Mesendoderm (in vitro differentiated cells): ENCODE data around the gene ADI1.

ENCODE experiments used
- DNase-seq: peaks from one replicate; pipeline ENCODE4 v3.0.0; 2013
- H2AK5ac ChIP-seq: 2 replicates; pipeline ENCODE4 v1.6.1; 2013; ENCODE audit warnings: low read length, inconsistent platforms
- H2BK120ac ChIP-seq: 2 replicates; pipeline ENCODE4 v1.6.1; 2013; ENCODE audit warnings: low read depth, mild to moderate bottlenecking, low read length, moderate library complexity, mixed read lengths
- H2BK15ac ChIP-seq: replicated peaks from 2 replicates; pipeline ENCODE4 v1.6.1; 2013; ENCODE audit warnings: low read depth, mild to moderate bottlenecking, moderate library complexity
- H2BK5ac ChIP-seq: 2 replicates; pipeline ENCODE4 v1.6.1; 2013; ENCODE audit warnings: low read length, inconsistent platforms
- H3K18ac ChIP-seq: 2 replicates; pipeline ENCODE4 v1.6.1; 2013; ENCODE audit warnings: mild to moderate bottlenecking, low read length, mixed read lengths
- H3K23ac ChIP-seq: one replicate; pipeline ENCODE4 v1.6.1; 2013; ENCODE audit warnings: low read length
- H3K27ac ChIP-seq: 2 replicates; pipeline ENCODE4 v1.5.1; 2013; ENCODE audit warnings: low read depth, mild to moderate bottlenecking, inconsistent platforms, low read length, moderate library complexity
- H3K27me3 ChIP-seq: 2 replicates; pipeline ENCODE4 v1.6.1; 2013; ENCODE audit warnings: low read length, control low read depth, mild to moderate bottlenecking, inconsistent platforms; ENCODE audit not compliant: insufficient read depth, poor library complexity
- H3K36me3 ChIP-seq: 2 replicates; pipeline ENCODE4 v1.6.1; 2013; ENCODE audit warnings: low read length, inconsistent platforms; ENCODE audit not compliant: control insufficient read depth, insufficient read depth
- H3K4ac ChIP-seq: one replicate; pipeline ENCODE4 v1.6.1; 2013; ENCODE audit warnings: low read depth, mild to moderate bottlenecking, low read length, moderate library complexity
- H3K4me1 ChIP-seq: 2 replicates; pipeline ENCODE4 v1.6.1; 2013; ENCODE audit warnings: low read depth, low read length, inconsistent platforms; ENCODE audit not compliant: control insufficient read depth
- H3K4me2 ChIP-seq: 2 replicates; pipeline ENCODE4 v1.6.1; 2013; ENCODE audit warnings: low read length
- H3K4me3 ChIP-seq: 2 replicates; pipeline ENCODE4 v1.5.1; 2013; ENCODE audit warnings: mild to moderate bottlenecking, low read length
- H3K56ac ChIP-seq: one replicate; pipeline ENCODE4 v1.6.1; 2013; ENCODE audit warnings: low read length
- H3K79me1 ChIP-seq: 2 replicates; pipeline ENCODE4 v1.6.1; 2013; ENCODE audit warnings: low read length, inconsistent platforms
- H3K79me2 ChIP-seq: 2 replicates; pipeline ENCODE4 v1.6.1; 2013; ENCODE audit warnings: mild to moderate bottlenecking, low read length; ENCODE audit not compliant: control insufficient read depth, insufficient read depth
- H3K9ac ChIP-seq: 2 replicates; pipeline ENCODE4 v1.6.1; 2013; ENCODE audit warnings: low read length, inconsistent platforms
- H4K5ac ChIP-seq: one replicate; pipeline ENCODE4 v1.6.1; 2013; ENCODE audit warnings: low read length
- H4K8ac ChIP-seq: one replicate; pipeline ENCODE4 v1.6.1; 2013; ENCODE audit warnings: low read depth, mild to moderate bottlenecking, control low read depth, low read length, moderate library complexity
- WGBS: extraction: QIAGEN DNeasy Blood & Tissue Kit; methylation state at CpG from one replicate; pipeline ENCODE4 v1.1.7; 2013; ENCODE audit warnings: low lambda C conversion rate, missing lambda C conversion rate; ENCODE audit not compliant: insufficient coverage; ENCODE audit errors: extremely low coverage; 5-methylcytosine and 5-hydroxymethylcytosine counted together

ADI1 gene

GRCh38 chr2:3475771-3476170 is 43.6 kb downstream of the ADI1 start:
- Histone ChIP-seq H4K5ac (no peak overlapping the region), H3K27me3 (no peaks in the 10 kb centered on the region), H3K36me3 (peaks cover 1% of the 10 kb centered on the region), H2BK15ac (no peak overlapping the region), H3K4ac (no peak overlapping the region), H3K79me2 (no peaks in the 10 kb centered on the region), H3K4me1 (no peaks in the 10 kb centered on the region), H2AK5ac (no peak overlapping the region), H2BK120ac (no peak overlapping the region), H2BK5ac (no peak overlapping the region), H3K23ac (no peak overlapping the region), H4K8ac (no peak overlapping the region), H3K56ac (no peak overlapping the region), H3K18ac (no peak overlapping the region), H3K9ac (no peak overlapping the region), H3K4me2 (no peak overlapping the region), H3K4me3 (no peak overlapping the region), H3K27ac (no peak overlapping the region), H3K79me1 (no peaks in the 10 kb centered on the region)
- no peak for DNase-seq
- WGBS: no CpG with 5 or more reads among the region's 28 CpGs

GRCh38 chr2:3472966-3473365 is 46.4 kb downstream of the ADI1 start:
- WGBS: no CpG with 5 or more reads among the region's 10 CpGs

GRCh38 chr2:3472296-3472695 is 47.0 kb downstream of the ADI1 start:
- no CpG with 5 or more reads among the region's 10 CpGs for WGBS
- no peak overlapping the region for H4K5ac ChIP-seq
- H3K9ac ChIP-seq: no peak overlapping the region
- H3K4me3 ChIP-seq: no peak overlapping the region
- H3K18ac ChIP-seq: no peak overlapping the region
- no peaks in the 10 kb centered on the region for H3K36me3 ChIP-seq
- H3K79me1 ChIP-seq: no peaks in the 10 kb centered on the region
- H3K4me1 ChIP-seq: no peaks in the 10 kb centered on the region
- H2AK5ac ChIP-seq: no peak overlapping the region
- DNase-seq: no peak
- H3K27me3 ChIP-seq: no peaks in the 10 kb centered on the region
- no peak overlapping the region for H4K8ac ChIP-seq
- H3K4me2 ChIP-seq: no peak overlapping the region
- H2BK15ac ChIP-seq: no peak overlapping the region
- H3K27ac ChIP-seq: no peak overlapping the region
- no peak overlapping the region for H3K23ac ChIP-seq
- no peak overlapping the region for H3K56ac ChIP-seq
- H3K4ac ChIP-seq: no peak overlapping the region
- H2BK120ac ChIP-seq: no peak overlapping the region
- no peak overlapping the region for H2BK5ac ChIP-seq
- no peaks in the 10 kb centered on the region for H3K79me2 ChIP-seq

More at GRCh38 chr2:3472966-3473365, 46.4 kb downstream of the ADI1 start:
- no peak overlapping the region for H3K4me2 ChIP-seq
- H3K79me2 ChIP-seq: no peaks in the 10 kb centered on the region
- H2BK15ac ChIP-seq: no peak overlapping the region
- H2BK120ac ChIP-seq: no peak overlapping the region
- no peak overlapping the region for H3K27ac ChIP-seq
- H2BK5ac ChIP-seq: no peak overlapping the region
- no peaks in the 10 kb centered on the region for H3K4me1 ChIP-seq
- no peak for DNase-seq
- H4K5ac ChIP-seq: no peak overlapping the region
- H3K9ac ChIP-seq: no peak overlapping the region
- no peak overlapping the region for H2AK5ac ChIP-seq
- no peaks in the 10 kb centered on the region for H3K36me3 ChIP-seq
- no peak overlapping the region for H3K23ac ChIP-seq
- H3K27me3 ChIP-seq: no peaks in the 10 kb centered on the region
- no peak overlapping the region for H3K4ac ChIP-seq
- no peaks in the 10 kb centered on the region for H3K79me1 ChIP-seq
- H4K8ac ChIP-seq: no peak overlapping the region
- no peak overlapping the region for H3K4me3 ChIP-seq
- H3K18ac ChIP-seq: no peak overlapping the region
- H3K56ac ChIP-seq: no peak overlapping the region

GRCh38 chr2:3470856-3471737 is 48.2 kb downstream of the ADI1 start:
- DNase-seq: no peak
- no peak overlapping the region for H3K4me2 ChIP-seq
- H4K5ac ChIP-seq: no peak overlapping the region
- no peak overlapping the region for H2BK5ac ChIP-seq
- no peak overlapping the region for H3K56ac ChIP-seq
- H3K23ac ChIP-seq: no peak overlapping the region
- H3K9ac ChIP-seq: no peak overlapping the region
- H3K79me1 ChIP-seq: no peaks in the 10 kb centered on the region
- H3K27me3 ChIP-seq: no peaks in the 10 kb centered on the region
- H2AK5ac ChIP-seq: no peak overlapping the region
- no peaks in the 10 kb centered on the region for H3K79me2 ChIP-seq
- no peak overlapping the region for H4K8ac ChIP-seq
- no peak overlapping the region for H3K18ac ChIP-seq
- no peak overlapping the region for H3K4ac ChIP-seq
- no peaks in the 10 kb centered on the region for H3K36me3 ChIP-seq
- no peak overlapping the region for H3K4me3 ChIP-seq
- no peaks in the 10 kb centered on the region for H3K4me1 ChIP-seq
- no peak overlapping the region for H3K27ac ChIP-seq
- H2BK15ac ChIP-seq: no peak overlapping the region
- no peak overlapping the region for H2BK120ac ChIP-seq
- WGBS: no CpG with 5 or more reads among the region's 17 CpGs

GRCh38 chr2:3470166-3470651 is 49.1 kb downstream of the ADI1 start:
- Histone ChIP-seq H2AK5ac (no peak overlapping the region), H3K27me3 (no peaks in the 10 kb centered on the region), H3K4me3 (no peak overlapping the region), H2BK120ac (no peak overlapping the region), H3K56ac (no peak overlapping the region), H3K79me2 (no peaks in the 10 kb centered on the region), H2BK15ac (no peak overlapping the region), H3K27ac (no peak overlapping the region), H3K23ac (no peak overlapping the region), H3K18ac (no peak overlapping the region), H3K79me1 (no peaks in the 10 kb centered on the region), H2BK5ac (no peak overlapping the region), H3K4ac (no peak overlapping the region), H3K4me2 (no peak overlapping the region), H3K9ac (no peak overlapping the region), H4K5ac (no peak overlapping the region), H3K36me3 (no peaks in the 10 kb centered on the region), H3K4me1 (no peaks in the 10 kb centered on the region), H4K8ac (no peak overlapping the region)
- no CpG with 5 or more reads among the region's 17 CpGs for WGBS
- DNase-seq: no peak
